Vagina (tissue), 2 donors: ENCODE data around the gene SERPINB1. TPM values are rescaled to one million over a fixed set of nuclear protein-coding genes. Genes with fewer than 3 reads are reported as not detected.

Source experiments
- DNase-seq, 2 donors: peaks; one replicate each; pipeline ENCODE4 v3.0.0-alpha.2; 2017; ENCODE audit errors: extremely low spot score in 2 of 2
- H3K27ac ChIP-seq: fragments of 200-600 bp; sonication (generic); one replicate; pipeline ENCODE4 v1.5.1; 2019
- H3K27me3 ChIP-seq: fragments of 200-600 bp; sonication (generic); one replicate; pipeline ENCODE4 v1.5.1; 2019
- H3K36me3 ChIP-seq, 2 donors: fragments of 200-600 bp; sonication (generic); one replicate each; pipeline ENCODE4 v1.5.1; 2017 to 2019
- H3K4me1 ChIP-seq: fragments of 200-600 bp; sonication (generic); one replicate; pipeline ENCODE4 v1.5.1; 2019
- H3K4me3 ChIP-seq, 2 donors: fragments of 200-600 bp; sonication (generic); 1 replicate in 1 of 2; 2 replicates in 1 of 2; pipeline ENCODE4 v1.5.1; 2016 to 2019
- H3K9me3 ChIP-seq: fragments of 200-600 bp; sonication (generic); one replicate; pipeline ENCODE4 v1.5.1; 2019
- CTCF ChIP-seq, 3 experiments: fragments of 450-650 bp in 2 of 3; fragments of 200-600 bp in 1 of 3; sonication (generic) in 1 of 3; IDR thresholded peaks; one replicate each; pipeline ENCODE4 v1.5.1; 2017 to 2019; ENCODE audit warnings: antibody characterized with exemption in 3 of 3, mild to moderate bottlenecking in 2 of 3, moderate library complexity in 2 of 3
- POLR2A ChIP-seq, 2 donors: fragments of 450-650 bp; IDR thresholded peaks; one replicate each; pipeline ENCODE4 v1.6.1; 2017; ENCODE audit warnings: antibody characterized with exemption in 2 of 2, mild to moderate bottlenecking in 2 of 2, moderate library complexity in 2 of 2
- POLR2AphosphoS5 ChIP-seq, 2 donors: sonication (generic); formaldehyde crosslinking; IDR thresholded peaks; one replicate each; pipeline ENCODE4 v1.9.0; 2017; ENCODE audit warnings: antibody characterized with exemption in 2 of 2, mild to moderate bottlenecking in 2 of 2, low read depth in 1 of 2; ENCODE audit not compliant: insufficient read depth in 1 of 2
- intact Hi-C: fragments of 100-400 bp; cut with DNase I; formaldehyde crosslinking; loops from one replicate; pipeline ENCODE4 v1.15.1; 2023
- total RNA-seq: library from RNA; depleted of rRNA; stranded (reverse); fragments of >200 nt; gene quantifications from one replicate; pipeline ENCODE4 v1.2.3, GENCODE V29; 2016

Gene SERPINB1
- total RNA-seq, 1 donor from 2014 or later = 38.1 TPM

- Histone ChIP-seq H3K4me3 (peak overlapping the region; percentile 55 to 61), H3K9me3 (no peaks in the 10 kb centered on the region), H3K27ac (peak overlapping the region; percentile 64), H3K4me1 (peaks cover 25% of the 10 kb centered on the region), H3K27me3 (no peaks in the 10 kb centered on the region), H3K36me3 (no peaks in the 10 kb centered on the region)
- intact Hi-C loops = no loop called here
- TF ChIP-seq CTCF (IDR thresholded peaks at IDR 0.05) = no peak
- no peak for TF ChIP-seq POLR2A (IDR thresholded peaks at IDR 0.05)
- peak in 1 of 2 donors; percentile 37 for TF ChIP-seq POLR2AphosphoS5 (IDR thresholded peaks at IDR 0.05; ENCODE audit: insufficient read depth in 1 of 2, low read depth in 1 of 2)
- DNase-seq = no peak
These were observed 33.9 kb upstream of the SERPINB1 start for GRCh38 chr6:2875359-2876191.

GRCh38 chr6:2873643-2874042 is 32.0 kb upstream of the SERPINB1 start:
- TF ChIP-seq CTCF (IDR thresholded peaks at IDR 0.05) = no peak
- TF ChIP-seq POLR2A (IDR thresholded peaks at IDR 0.05) = no peak
- TF ChIP-seq POLR2AphosphoS5 (IDR thresholded peaks at IDR 0.05; ENCODE audit: insufficient read depth in 1 of 2, low read depth in 1 of 2) = no peak
- Histone ChIP-seq H3K4me1 (peaks cover 25% of the 10 kb centered on the region), H3K27ac (no peak overlapping the region), H3K27me3 (no peaks in the 10 kb centered on the region), H3K4me3 (no peak overlapping the region), H3K36me3 (no peaks in the 10 kb centered on the region), H3K9me3 (no peaks in the 10 kb centered on the region)
- no peak for DNase-seq
- intact Hi-C loops = no loop called here

GRCh38 chr6:2872423-2873358 is 31.0 kb upstream of the SERPINB1 start:
- Histone ChIP-seq H3K4me3 (no peak overlapping the region), H3K27ac (no peak overlapping the region), H3K9me3 (no peaks in the 10 kb centered on the region), H3K27me3 (no peaks in the 10 kb centered on the region), H3K36me3 (no peaks in the 10 kb centered on the region), H3K4me1 (peaks cover 24% of the 10 kb centered on the region)
- intact Hi-C loops = no loop called here
- no peak for DNase-seq
- no peak for TF ChIP-seq CTCF (IDR thresholded peaks at IDR 0.05)
- no peak for TF ChIP-seq POLR2A (IDR thresholded peaks at IDR 0.05)
- no peak for TF ChIP-seq POLR2AphosphoS5 (IDR thresholded peaks at IDR 0.05; ENCODE audit: insufficient read depth in 1 of 2, low read depth in 1 of 2)

- intact Hi-C loops = no loop called here
- DNase-seq = no peak
- TF ChIP-seq POLR2AphosphoS5 (IDR thresholded peaks at IDR 0.05; ENCODE audit: insufficient read depth in 1 of 2, low read depth in 1 of 2) = no peak
- H3K9me3 ChIP-seq = no peaks in the 10 kb centered on the region
- peaks cover 16% of the 10 kb centered on the region for H3K4me1 ChIP-seq
- H3K36me3 ChIP-seq = no peaks in the 10 kb centered on the region
- H3K27ac ChIP-seq = no peak overlapping the region
- no peak overlapping the region for H3K4me3 ChIP-seq
- no peaks in the 10 kb centered on the region for H3K27me3 ChIP-seq
These were observed 30.3 kb upstream of the SERPINB1 start for GRCh38 chr6:2871953-2872352.

GRCh38 chr6:2871102-2871501 is 29.4 kb upstream of the SERPINB1 start:
- Histone ChIP-seq H3K9me3 (no peaks in the 10 kb centered on the region), H3K27ac (no peak overlapping the region), H3K4me1 (peaks cover 8% of the 10 kb centered on the region), H3K36me3 (no peaks in the 10 kb centered on the region), H3K27me3 (no peaks in the 10 kb centered on the region), H3K4me3 (no peak overlapping the region)
- TF ChIP-seq CTCF (IDR thresholded peaks at IDR 0.05) (no peak), POLR2AphosphoS5 (IDR thresholded peaks at IDR 0.05; ENCODE audit: insufficient read depth in 1 of 2, low read depth in 1 of 2) (no peak), POLR2A (IDR thresholded peaks at IDR 0.05) (no peak)
- DNase-seq = no peak
- intact Hi-C loops = no loop called here
